Measurements from ENCODE around the gene TRIM10. TPM values are rescaled to one million over a fixed set of nuclear protein-coding genes. Genes with fewer than 3 reads are reported as not detected.
A peak's percentile ranks its signal among the peaks of the same experiment; 100 is the strongest.

The TRIM10 gene
- total RNA-seq, 1 donor from 2014 or later, result not detected

- Mint-ChIP-seq H3K27me3 (ENCODE audit: low read depth) (peaks cover 92% of the 10 kb centered on the region), H3K4me3 (no peak overlapping the region), H3K36me3 (no peaks in the 10 kb centered on the region)
Observed at GRCh38 chr6:30131947-30132497, 29.0 kb downstream of the TRIM10 start.

DNA sequence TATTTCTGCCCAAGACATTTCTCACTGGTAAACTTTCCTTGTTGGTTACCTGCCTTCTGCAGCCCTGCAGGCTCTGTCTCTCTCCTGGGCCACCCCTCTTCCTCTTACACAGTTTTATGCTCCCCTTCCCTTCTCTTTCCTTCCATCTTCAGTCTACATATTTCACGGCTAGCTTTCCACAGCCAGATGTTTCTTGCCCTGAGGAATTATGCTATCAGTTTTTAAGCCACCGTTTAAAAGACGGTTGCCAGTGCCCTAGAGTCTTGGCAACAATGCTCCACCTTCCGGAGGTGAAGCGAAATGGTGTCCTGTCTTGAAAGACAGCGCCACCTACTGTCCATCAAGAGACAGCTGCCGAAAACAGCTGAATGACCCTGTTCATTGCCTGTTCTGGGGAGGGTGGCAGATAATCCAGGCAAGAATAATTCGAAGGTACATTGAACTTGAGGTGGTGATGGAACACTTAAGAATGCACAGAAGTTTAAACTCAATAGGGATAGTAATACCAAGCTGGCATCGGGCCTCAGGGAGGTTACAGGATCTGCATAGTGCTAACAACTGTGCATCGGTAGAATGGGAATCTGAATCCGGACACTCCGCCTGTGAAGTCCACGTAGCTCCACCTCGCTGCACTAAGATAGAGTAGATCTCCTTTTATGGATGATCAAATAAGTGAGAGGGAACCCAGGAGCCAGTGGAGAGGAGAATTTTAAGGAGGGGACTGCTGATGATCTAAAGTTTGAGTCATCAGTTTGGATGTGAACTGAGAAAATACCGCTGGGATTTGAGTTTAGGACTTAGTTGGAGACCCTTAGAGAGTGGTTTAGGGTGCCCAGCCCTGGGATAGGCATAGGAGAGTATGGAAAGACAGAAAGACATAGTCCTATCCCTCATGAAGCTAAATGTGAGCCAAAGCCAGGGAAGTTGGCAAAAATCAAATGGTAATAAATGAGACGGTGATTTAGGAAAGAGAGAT, 29.8 kb downstream of the TRIM10 start:
- Mint-ChIP-seq H3K36me3 (no peaks in the 10 kb centered on the region), H3K4me3 (no peak overlapping the region), H3K9me3 (no peaks in the 10 kb centered on the region), H3K27ac (no peak overlapping the region), H3K27me3 (ENCODE audit: low read depth) (peaks cover 93% of the 10 kb centered on the region), H3K4me1 (peaks cover 6% of the 10 kb centered on the region)
- peak; percentile 88 for TF ChIP-seq CTCF (IDR thresholded peaks at IDR 0.05; ENCODE audit: unreplicated experiment)
- DNase-seq (ENCODE audit: low spot score in 2 of 2, unreplicated experiment in 2 of 2), result peak; percentile 37 to 53

More at GRCh38 chr6:30131947-30132497, 29.0 kb downstream of the TRIM10 start:
- no peak for DNase-seq (ENCODE audit: low spot score in 2 of 2, unreplicated experiment in 2 of 2)
- no peak for TF ChIP-seq CTCF (IDR thresholded peaks at IDR 0.05; ENCODE audit: unreplicated experiment)
- Mint-ChIP-seq H3K4me1 (peaks cover 6% of the 10 kb centered on the region), H3K9me3 (no peaks in the 10 kb centered on the region), H3K27ac (no peak overlapping the region)

DNA sequence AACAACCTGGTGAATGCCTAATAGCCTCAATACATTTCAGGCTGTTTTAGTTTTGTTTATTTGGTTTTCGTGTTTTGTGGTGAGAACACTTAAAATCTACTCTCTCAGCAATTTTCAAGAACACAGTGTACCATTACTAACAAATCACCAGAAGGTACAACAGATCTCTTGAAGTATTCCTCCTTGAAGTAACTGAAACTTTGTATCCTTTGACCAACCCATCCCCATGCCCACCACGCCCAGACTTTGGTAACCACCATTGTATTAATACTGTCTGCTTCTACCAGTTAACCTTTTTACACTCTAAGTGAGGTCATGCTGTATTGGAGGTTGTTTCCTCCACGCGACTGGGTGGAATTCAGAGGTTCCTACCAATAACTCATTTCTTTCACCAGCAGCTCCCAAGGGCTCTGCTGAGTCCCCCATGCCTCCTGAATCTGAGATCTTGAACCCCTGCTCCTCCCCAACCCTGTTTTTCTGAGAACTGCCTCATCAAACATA, 30.8 kb downstream of the TRIM10 start:
- Mint-ChIP-seq H3K9me3 (no peaks in the 10 kb centered on the region), H3K4me3 (no peak overlapping the region), H3K36me3 (no peaks in the 10 kb centered on the region), H3K27me3 (ENCODE audit: low read depth) (peaks cover 93% of the 10 kb centered on the region), H3K4me1 (peaks cover 6% of the 10 kb centered on the region), H3K27ac (no peak overlapping the region)
- DNase-seq (ENCODE audit: low spot score in 2 of 2, unreplicated experiment in 2 of 2), result no peak
- TF ChIP-seq CTCF (IDR thresholded peaks at IDR 0.05; ENCODE audit: unreplicated experiment), result no peak

- no peak for DNase-seq (ENCODE audit: low spot score in 2 of 2, unreplicated experiment in 2 of 2)
- Mint-ChIP-seq H3K27ac (no peak overlapping the region), H3K9me3 (no peaks in the 10 kb centered on the region), H3K4me3 (no peak overlapping the region), H3K4me1 (peaks cover 6% of the 10 kb centered on the region), H3K36me3 (no peaks in the 10 kb centered on the region), H3K27me3 (ENCODE audit: low read depth) (peaks cover 96% of the 10 kb centered on the region)
- no peak for TF ChIP-seq CTCF (IDR thresholded peaks at IDR 0.05; ENCODE audit: unreplicated experiment)
Observed at GRCh38 chr6:30129265-30130178, 31.5 kb downstream of the TRIM10 start.

All from mesothelial cell of epicardium (in vitro differentiated cells).